ENCODE measurements around the gene FRYL.
"Not testable (repeated sequence)": the region's sequence is repeated elsewhere in the genome, so short reads cannot be mapped to it uniquely, and the experiment has no call there.

Gene FRYL

GRCh38 chr4:48654015-48654664 is 125.9 kb downstream of the FRYL start:
- no peak overlapping the region for H3K9ac ChIP-seq (ENCODE audit: low read depth, low read length)
- H3K4me1 ChIP-seq (ENCODE audit: insufficient read depth, low read length): no peaks in the 10 kb centered on the region
- no peaks in the 10 kb centered on the region for H3K9me3 ChIP-seq (ENCODE audit: control insufficient read depth, insufficient read depth, low read length)
- H3K36me3 ChIP-seq (ENCODE audit: insufficient read depth, low read length): no peaks in the 10 kb centered on the region

- Histone ChIP-seq H3K9ac (ENCODE audit: low read depth, low read length) (no peak overlapping the region), H3K4me1 (ENCODE audit: insufficient read depth, low read length) (no peaks in the 10 kb centered on the region), H3K36me3 (ENCODE audit: insufficient read depth, low read length) (no peaks in the 10 kb centered on the region), H3K9me3 (ENCODE audit: control insufficient read depth, insufficient read depth, low read length) (no peaks in the 10 kb centered on the region)
Measured at GRCh38 chr4:48653217-48654014, 126.7 kb downstream of the FRYL start.

- H3K9ac ChIP-seq (ENCODE audit: low read depth, low read length): no peak overlapping the region
- H3K36me3 ChIP-seq (ENCODE audit: insufficient read depth, low read length): no peaks in the 10 kb centered on the region
- no peaks in the 10 kb centered on the region for H3K4me1 ChIP-seq (ENCODE audit: insufficient read depth, low read length)
- no peaks in the 10 kb centered on the region for H3K9me3 ChIP-seq (ENCODE audit: control insufficient read depth, insufficient read depth, low read length)
Measured at GRCh38 chr4:48651914-48652313, 128.2 kb downstream of the FRYL start.

- Histone ChIP-seq H3K9me3 (ENCODE audit: control insufficient read depth, insufficient read depth, low read length) (no peaks in the 10 kb centered on the region), H3K36me3 (ENCODE audit: insufficient read depth, low read length) (no peaks in the 10 kb centered on the region), H3K4me1 (ENCODE audit: insufficient read depth, low read length) (no peaks in the 10 kb centered on the region), H3K9ac (ENCODE audit: low read depth, low read length) (no peak overlapping the region)
Measured at GRCh38 chr4:48649505-48649904, 130.6 kb downstream of the FRYL start.

GRCh38 chr4:48645225-48645794 is 134.8 kb downstream of the FRYL start:
- Histone ChIP-seq H3K9me3 (ENCODE audit: control insufficient read depth, insufficient read depth, low read length) (no peaks in the 10 kb centered on the region), H3K4me1 (ENCODE audit: insufficient read depth, low read length) (peaks cover 7% of the 10 kb centered on the region; the same call in 1 of the 2 replicates), H3K36me3 (ENCODE audit: insufficient read depth, low read length) (no peaks in the 10 kb centered on the region), H3K9ac (ENCODE audit: low read depth, low read length) (no peak overlapping the region)

GRCh38 chr4:48642421-48643374 is 137.4 kb downstream of the FRYL start:
- H3K4me1 ChIP-seq (ENCODE audit: insufficient read depth, low read length): peaks cover 7% of the 10 kb centered on the region; the same call in 1 of the 2 replicates
- H3K36me3 ChIP-seq (ENCODE audit: insufficient read depth, low read length): no peaks in the 10 kb centered on the region
- no peaks in the 10 kb centered on the region for H3K9me3 ChIP-seq (ENCODE audit: control insufficient read depth, insufficient read depth, low read length)
- H3K9ac ChIP-seq (ENCODE audit: low read depth, low read length): no peak overlapping the region

- H3K4me1 ChIP-seq (ENCODE audit: insufficient read depth, low read length): peaks cover 7% of the 10 kb centered on the region; the same call in 1 of the 2 replicates
- H3K9me3 ChIP-seq (ENCODE audit: control insufficient read depth, insufficient read depth, low read length): no peaks in the 10 kb centered on the region
- no peak overlapping the region for H3K9ac ChIP-seq (ENCODE audit: low read depth, low read length)
- H3K36me3 ChIP-seq (ENCODE audit: insufficient read depth, low read length): no peaks in the 10 kb centered on the region
Measured at GRCh38 chr4:48641401-48641800, 138.7 kb downstream of the FRYL start.

- H3K36me3 ChIP-seq (ENCODE audit: insufficient read depth, low read length): no peaks in the 10 kb centered on the region
- no peaks in the 10 kb centered on the region for H3K9me3 ChIP-seq (ENCODE audit: control insufficient read depth, insufficient read depth, low read length)
- H3K9ac ChIP-seq (ENCODE audit: low read depth, low read length): no peak overlapping the region
- H3K4me1 ChIP-seq (ENCODE audit: insufficient read depth, low read length): peaks cover 7% of the 10 kb centered on the region
Measured at GRCh38 chr4:48640699-48641098, 139.4 kb downstream of the FRYL start.

- Histone ChIP-seq H3K36me3 (ENCODE audit: insufficient read depth, low read length) (no peaks in the 10 kb centered on the region), H3K9me3 (ENCODE audit: control insufficient read depth, insufficient read depth, low read length) (no peaks in the 10 kb centered on the region), H3K4me1 (ENCODE audit: insufficient read depth, low read length) (peaks cover 12% of the 10 kb centered on the region), H3K9ac (ENCODE audit: low read depth, low read length) (no peak overlapping the region)
Measured at GRCh38 chr4:48640225-48640624, 139.9 kb downstream of the FRYL start.

GRCh38 chr4:48639807-48640206 is 140.3 kb downstream of the FRYL start:
- Histone ChIP-seq H3K4me1 (ENCODE audit: insufficient read depth, low read length) (peaks cover 14% of the 10 kb centered on the region), H3K36me3 (ENCODE audit: insufficient read depth, low read length) (no peaks in the 10 kb centered on the region), H3K9ac (ENCODE audit: low read depth, low read length) (no peak overlapping the region), H3K9me3 (ENCODE audit: control insufficient read depth, insufficient read depth, low read length) (no peaks in the 10 kb centered on the region)

- peaks cover 21% of the 10 kb centered on the region for H3K4me1 ChIP-seq (ENCODE audit: insufficient read depth, low read length)
- H3K36me3 ChIP-seq (ENCODE audit: insufficient read depth, low read length); H3K9ac ChIP-seq (ENCODE audit: low read depth, low read length); H3K9me3 ChIP-seq (ENCODE audit: control insufficient read depth, insufficient read depth, low read length): not testable (repeated sequence)
Measured at GRCh38 chr4:48638586-48638985, 141.5 kb downstream of the FRYL start.

GRCh38 chr4:48636911-48637310 is 143.2 kb downstream of the FRYL start:
- Histone ChIP-seq H3K9ac (ENCODE audit: low read depth, low read length) (no peak overlapping the region), H3K9me3 (ENCODE audit: control insufficient read depth, insufficient read depth, low read length) (no peaks in the 10 kb centered on the region), H3K4me1 (ENCODE audit: insufficient read depth, low read length) (peaks cover 22% of the 10 kb centered on the region), H3K36me3 (ENCODE audit: insufficient read depth, low read length) (no peaks in the 10 kb centered on the region)

- H3K36me3 ChIP-seq (ENCODE audit: insufficient read depth, low read length): no peaks in the 10 kb centered on the region
- no peaks in the 10 kb centered on the region for H3K9me3 ChIP-seq (ENCODE audit: control insufficient read depth, insufficient read depth, low read length)
- H3K9ac ChIP-seq (ENCODE audit: low read depth, low read length): no peak overlapping the region
- H3K4me1 ChIP-seq (ENCODE audit: insufficient read depth, low read length): peaks cover 18% of the 10 kb centered on the region
Measured at GRCh38 chr4:48635980-48636379, 144.1 kb downstream of the FRYL start.

GRCh38 chr4:48635310-48635709 is 144.8 kb downstream of the FRYL start:
- H3K4me1 ChIP-seq (ENCODE audit: insufficient read depth, low read length): peaks cover 15% of the 10 kb centered on the region
- H3K9me3 ChIP-seq (ENCODE audit: control insufficient read depth, insufficient read depth, low read length): no peaks in the 10 kb centered on the region
- H3K9ac ChIP-seq (ENCODE audit: low read depth, low read length): no peak overlapping the region
- H3K36me3 ChIP-seq (ENCODE audit: insufficient read depth, low read length): no peaks in the 10 kb centered on the region
